Measurements from ENCODE around the gene N4BP2L2. TPM values are rescaled to one million over a fixed set of nuclear protein-coding genes. Genes with fewer than 3 reads are reported as not detected.

The N4BP2L2 gene
- polyA plus RNA-seq, 1 donor from 2014 or later = 317 TPM

DNA sequence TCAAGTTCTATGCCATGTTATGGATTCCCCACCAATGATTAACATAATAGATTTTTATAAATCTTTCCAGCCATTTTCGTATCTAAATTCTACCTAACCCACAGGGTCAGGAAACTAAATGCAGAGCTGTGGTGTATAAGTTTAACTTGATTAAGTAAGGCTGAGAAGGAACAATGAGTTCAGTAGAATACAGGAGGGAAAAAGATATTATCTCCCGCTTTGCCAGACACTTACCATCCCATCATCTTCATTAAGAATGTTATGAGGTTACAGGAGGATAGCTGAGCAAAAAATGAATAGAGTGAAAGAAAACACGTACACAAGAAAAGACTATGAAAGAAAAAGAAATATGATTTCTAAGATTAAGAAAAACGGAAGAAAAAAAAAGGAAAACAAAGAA lies 27.1 kb downstream of the N4BP2L2 start:
- Histone ChIP-seq H3K27ac (ENCODE audit: low read length) (no peak overlapping the region), H4K20me1 (ENCODE audit: insufficient read depth) (no peaks in the 10 kb centered on the region), H3K9ac (ENCODE audit: low read length) (no peak overlapping the region), H3K4me3 (ENCODE audit: low read length) (no peak overlapping the region), H3K27me3 (ENCODE audit: insufficient read depth, low read depth, low read length) (no peaks in the 10 kb centered on the region), H3F3A (ENCODE audit: insufficient read depth, low read length, poor library complexity, severe bottlenecking) (no peaks in the 10 kb centered on the region), H3K9me3 (ENCODE audit: low read length) (no peaks in the 10 kb centered on the region), H3K79me2 (replicated peaks; ENCODE audit: insufficient read depth, low read length) (no peaks in the 10 kb centered on the region), H3K4me2 (ENCODE audit: low read length) (no peak overlapping the region), H3K9me2 (ENCODE audit: insufficient read depth, low read length) (no peaks in the 10 kb centered on the region), H2AFZ (ENCODE audit: low read depth, low read length) (no peak overlapping the region), H3K36me3 (ENCODE audit: insufficient read depth, low read length) (no peaks in the 10 kb centered on the region)
- TF ChIP-seq, protein P1, sequence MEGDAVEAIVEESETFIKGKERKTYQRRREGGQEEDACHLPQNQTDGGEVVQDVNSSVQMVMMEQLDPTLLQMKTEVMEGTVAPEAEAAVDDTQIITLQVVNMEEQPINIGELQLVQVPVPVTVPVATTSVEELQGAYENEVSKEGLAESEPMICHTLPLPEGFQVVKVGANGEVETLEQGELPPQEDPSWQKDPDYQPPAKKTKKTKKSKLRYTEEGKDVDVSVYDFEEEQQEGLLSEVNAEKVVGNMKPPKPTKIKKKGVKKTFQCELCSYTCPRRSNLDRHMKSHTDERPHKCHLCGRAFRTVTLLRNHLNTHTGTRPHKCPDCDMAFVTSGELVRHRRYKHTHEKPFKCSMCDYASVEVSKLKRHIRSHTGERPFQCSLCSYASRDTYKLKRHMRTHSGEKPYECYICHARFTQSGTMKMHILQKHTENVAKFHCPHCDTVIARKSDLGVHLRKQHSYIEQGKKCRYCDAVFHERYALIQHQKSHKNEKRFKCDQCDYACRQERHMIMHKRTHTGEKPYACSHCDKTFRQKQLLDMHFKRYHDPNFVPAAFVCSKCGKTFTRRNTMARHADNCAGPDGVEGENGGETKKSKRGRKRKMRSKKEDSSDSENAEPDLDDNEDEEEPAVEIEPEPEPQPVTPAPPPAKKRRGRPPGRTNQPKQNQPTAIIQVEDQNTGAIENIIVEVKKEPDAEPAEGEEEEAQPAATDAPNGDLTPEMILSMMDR (IDR thresholded peaks at IDR 0.05; ENCODE audit: poor library complexity, severe bottlenecking) = no peak
- TF ChIP-seq, protein P2, sequence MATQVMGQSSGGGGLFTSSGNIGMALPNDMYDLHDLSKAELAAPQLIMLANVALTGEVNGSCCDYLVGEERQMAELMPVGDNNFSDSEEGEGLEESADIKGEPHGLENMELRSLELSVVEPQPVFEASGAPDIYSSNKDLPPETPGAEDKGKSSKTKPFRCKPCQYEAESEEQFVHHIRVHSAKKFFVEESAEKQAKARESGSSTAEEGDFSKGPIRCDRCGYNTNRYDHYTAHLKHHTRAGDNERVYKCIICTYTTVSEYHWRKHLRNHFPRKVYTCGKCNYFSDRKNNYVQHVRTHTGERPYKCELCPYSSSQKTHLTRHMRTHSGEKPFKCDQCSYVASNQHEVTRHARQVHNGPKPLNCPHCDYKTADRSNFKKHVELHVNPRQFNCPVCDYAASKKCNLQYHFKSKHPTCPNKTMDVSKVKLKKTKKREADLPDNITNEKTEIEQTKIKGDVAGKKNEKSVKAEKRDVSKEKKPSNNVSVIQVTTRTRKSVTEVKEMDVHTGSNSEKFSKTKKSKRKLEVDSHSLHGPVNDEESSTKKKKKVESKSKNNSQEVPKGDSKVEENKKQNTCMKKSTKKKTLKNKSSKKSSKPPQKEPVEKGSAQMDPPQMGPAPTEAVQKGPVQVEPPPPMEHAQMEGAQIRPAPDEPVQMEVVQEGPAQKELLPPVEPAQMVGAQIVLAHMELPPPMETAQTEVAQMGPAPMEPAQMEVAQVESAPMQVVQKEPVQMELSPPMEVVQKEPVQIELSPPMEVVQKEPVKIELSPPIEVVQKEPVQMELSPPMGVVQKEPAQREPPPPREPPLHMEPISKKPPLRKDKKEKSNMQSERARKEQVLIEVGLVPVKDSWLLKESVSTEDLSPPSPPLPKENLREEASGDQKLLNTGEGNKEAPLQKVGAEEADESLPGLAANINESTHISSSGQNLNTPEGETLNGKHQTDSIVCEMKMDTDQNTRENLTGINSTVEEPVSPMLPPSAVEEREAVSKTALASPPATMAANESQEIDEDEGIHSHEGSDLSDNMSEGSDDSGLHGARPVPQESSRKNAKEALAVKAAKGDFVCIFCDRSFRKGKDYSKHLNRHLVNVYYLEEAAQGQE (IDR thresholded peaks at IDR 0.05; ENCODE audit: borderline replicate concordance) = no peak
- TF ChIP-seq MXI1 (conservative IDR thresholded peaks at IDR 0.05; ENCODE audit: poor library complexity, severe bottlenecking) (no peak), SMC3 (conservative IDR thresholded peaks at IDR 0.05; ENCODE audit: poor library complexity) (no peak), EZH2 (IDR thresholded peaks at IDR 0.05; ENCODE audit: borderline replicate concordance, insufficient read depth, low read length, poor library complexity, severe bottlenecking) (no peak), EP300 (conservative IDR thresholded peaks at IDR 0.05; ENCODE audit: poor library complexity, severe bottlenecking) (no peak), RAD21 (conservative IDR thresholded peaks at IDR 0.05) (no peak), TAF1 (IDR thresholded peaks at IDR 0.05; ENCODE audit: low read depth) (no peak), POLR2AphosphoS5 (IDR thresholded peaks at IDR 0.05) (no peak)

DNA sequence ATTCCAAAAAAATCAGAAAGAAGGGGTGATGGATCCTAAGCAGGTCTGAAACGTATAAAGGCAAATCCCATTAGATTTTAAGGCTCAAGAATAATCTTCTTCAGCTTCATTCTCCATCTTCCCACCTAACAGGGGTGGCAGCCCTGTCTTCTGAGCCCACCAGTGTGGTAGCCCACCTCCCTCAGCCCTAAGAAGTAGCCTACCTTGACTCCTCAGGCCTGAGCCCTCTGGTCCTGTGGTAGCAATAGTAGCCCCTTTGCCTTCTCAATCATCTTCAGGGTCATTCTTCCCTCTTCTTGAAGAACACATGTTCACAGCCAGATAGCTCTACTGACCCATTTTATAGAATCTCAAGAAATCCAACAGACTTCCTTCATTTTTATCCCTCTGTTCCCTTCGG lies 33.7 kb downstream of the N4BP2L2 start:
- Histone ChIP-seq H3F3A (ENCODE audit: insufficient read depth, low read length, poor library complexity, severe bottlenecking) (no peaks in the 10 kb centered on the region), H3K4me2 (ENCODE audit: low read length) (no peak overlapping the region), H3K79me2 (replicated peaks; ENCODE audit: insufficient read depth, low read length) (no peaks in the 10 kb centered on the region), H3K9ac (ENCODE audit: low read length) (no peak overlapping the region), H3K36me3 (ENCODE audit: insufficient read depth, low read length) (peaks cover 4% of the 10 kb centered on the region), H3K9me3 (ENCODE audit: low read length) (no peaks in the 10 kb centered on the region), H2AFZ (ENCODE audit: low read depth, low read length) (no peak overlapping the region), H4K20me1 (ENCODE audit: insufficient read depth) (no peaks in the 10 kb centered on the region), H3K9me2 (ENCODE audit: insufficient read depth, low read length) (no peaks in the 10 kb centered on the region), H3K27me3 (ENCODE audit: insufficient read depth, low read depth, low read length) (no peaks in the 10 kb centered on the region), H3K4me3 (ENCODE audit: low read length) (no peak overlapping the region), H3K27ac (ENCODE audit: low read length) (no peak overlapping the region)
- TF ChIP-seq, protein P1 (IDR thresholded peaks at IDR 0.05; ENCODE audit: poor library complexity, severe bottlenecking) = no peak
- TF ChIP-seq, protein P2 (IDR thresholded peaks at IDR 0.05; ENCODE audit: borderline replicate concordance) = no peak
- no peak for TF ChIP-seq POLR2AphosphoS5 (IDR thresholded peaks at IDR 0.05)

Measured in neural cell (in vitro differentiated cells).